ENCODE data around the gene BLOC1S3.
"Not testable (repeated sequence)": the region's sequence is repeated elsewhere in the genome, so short reads cannot be mapped to it uniquely, and the experiment has no call there.

BLOC1S3 gene

GRCh38 chr19:45224645-45225044, 46.1 kb downstream of the BLOC1S3 start:
- DNase-seq (ENCODE audit: low read depth in 2 of 2), result no peak

- DNase-seq (ENCODE audit: low read depth in 2 of 2), result not testable (repeated sequence)
Measured at GRCh38 chr19:45229056-45229455, 50.5 kb downstream of the BLOC1S3 start.
